Spleen (tissue), 11 donors: ENCODE data around the gene TJP1. TPM values are rescaled to one million over a fixed set of nuclear protein-coding genes. Genes with fewer than 3 reads are reported as not detected.

Experiments
- DNase-seq: peaks from one replicate; pipeline ENCODE4 v3.0.0-alpha.2; 2020
- H3K27ac ChIP-seq, 8 donors: fragments of 200-600 bp; sonication (generic) in 7 of 8; 1 replicate in 4 of 8; 2 replicates in 4 of 8; pipeline versions ENCODE4 v1.5.0 to v1.8.0; 2016 to 2021; ENCODE audit warnings: inconsistent platforms in 4 of 8, mild to moderate bottlenecking in 4 of 8, moderate library complexity in 1 of 8
- H3K27me3 ChIP-seq, 7 donors: fragments of 200-600 bp; sonication (generic) in 6 of 7; replicated peaks in 1 of 7; 1 replicate in 4 of 7; 2 replicates in 3 of 7; pipeline versions ENCODE4 v1.5.0 to v1.8.0; 2016 to 2021; ENCODE audit warnings: inconsistent platforms in 3 of 7, mild to moderate bottlenecking in 1 of 7
- H3K36me3 ChIP-seq, 6 donors: fragments of 200-600 bp; sonication (generic) in 5 of 6; 1 replicate in 4 of 6; 2 replicates in 2 of 6; pipeline versions ENCODE4 v1.5.0 to v1.8.0; 2016 to 2021; ENCODE audit warnings: inconsistent platforms in 2 of 6
- H3K4me1 ChIP-seq, 6 donors: fragments of 200-600 bp; sonication (generic) in 5 of 6; 1 replicate in 3 of 6; 2 replicates in 3 of 6; pipeline versions ENCODE4 v1.5.0 to v1.8.0; 2016 to 2021; ENCODE audit warnings: inconsistent platforms in 3 of 6
- H3K4me3 ChIP-seq, 8 donors: fragments of 200-600 bp; sonication (generic) in 7 of 8; 1 replicate in 4 of 8; 2 replicates in 4 of 8; pipeline versions ENCODE4 v1.5.0 to v1.8.0; 2016 to 2021; ENCODE audit warnings: inconsistent platforms in 4 of 8, mild to moderate bottlenecking in 4 of 8, moderate library complexity in 2 of 8
- H3K9me3 ChIP-seq, 8 donors: fragments of 200-600 bp; sonication (generic) in 7 of 8; 1 replicate in 4 of 8; 2 replicates in 4 of 8; pipeline versions ENCODE4 v1.5.0 to v1.8.0; 2016 to 2021; ENCODE audit warnings: inconsistent platforms in 4 of 8
- CTCF ChIP-seq, 11 experiments: fragments of 200-600 bp in 7 of 11; fragments of 450-650 bp in 4 of 11; sonication (generic) in 4 of 11; IDR thresholded peaks in 8 of 11; conservative IDR thresholded peaks in 3 of 11; 1 replicate in 7 of 11; 2 replicates in 4 of 11; pipeline versions ENCODE4 v1.4.0 to v1.8.0; 2016 to 2021; ENCODE audit warnings: antibody characterized with exemption in 11 of 11, inconsistent platforms in 4 of 11, mild to moderate bottlenecking in 1 of 11
- POLR2A ChIP-seq, 3 donors: fragments of 450-650 bp; IDR thresholded peaks; one replicate each; pipeline ENCODE4 v1.5.1; 2017; ENCODE audit warnings: antibody characterized with exemption in 3 of 3, mild to moderate bottlenecking in 1 of 3
- POLR2AphosphoS5 ChIP-seq, 3 donors: sonication (generic); formaldehyde crosslinking; IDR thresholded peaks; one replicate each; pipeline ENCODE4 v1.5.1; 2017; ENCODE audit warnings: antibody characterized with exemption in 3 of 3
- WGBS, 5 donors: extraction: QIAGEN DNeasy Blood & Tissue Kit in 3 of 5; methylation state at CpG; one replicate each; pipeline versions ENCODE4 v1.1.5 to v1.1.7; 2013 to 2018; 5-methylcytosine and 5-hydroxymethylcytosine counted together
- intact Hi-C: fragments of 100-400 bp; cut with DNase I; formaldehyde crosslinking; loops from one replicate; pipeline ENCODE4 v1.15.0; 2023; ENCODE audit warnings: low total_unique reads
- polyA plus RNA-seq, 3 donors: library from polyadenylated mRNA; stranded (reverse); fragments of 200-250 nt; gene quantifications; one replicate each; pipeline ENCODE4 v1.2.1, GENCODE V29; 2013
- total RNA-seq, 7 donors: library from RNA; depleted of rRNA in 3 of 7; stranded (reverse); fragments of >200 nt in 3 of 7; fragmentation: NEBNext Ultra II Directional in 4 of 7; extraction: Animal tissue kit (Norgen Biotek cat#: 25700) in 4 of 7; gene quantifications; one replicate each; pipeline versions ENCODE4 v1.1.0 to v1.2.1, GENCODE V29; 2016 to 2021
- donor health status: healthy with polysubstance abuse.
- donor health status: DM: no; HTN: no; CAD: no; lungs with moderate emphysema.
- donor health status: DM: no; HTN: no; CAD: no.
- donor health status: Bipolar disorder and iron deficiency.
- donor health status: healthy.
- donor health status: DM: no; HTN: no; CAD: no.
- donor health status: DM: yes; HTN: yes; CAD: no.

Gene TJP1
- total and polyA plus RNA-seq, 10 donors: 2.9 to 71.8 (median 49.7) TPM

- H3K36me3 ChIP-seq: no peaks in the 10 kb centered on the region
- WGBS, 5 donors: 68 to 87% (median 83%) methylated on average over 9 of the region's 9 CpGs
- intact Hi-C loops: no loop called here
- no peak overlapping the region for H3K4me3 ChIP-seq
- TF ChIP-seq POLR2AphosphoS5 (IDR thresholded peaks at IDR 0.05): no peak
- no peak for TF ChIP-seq POLR2A (IDR thresholded peaks at IDR 0.05)
- TF ChIP-seq CTCF (IDR thresholded peaks at IDR 0.05 in 8 of 11, conservative IDR thresholded peaks at IDR 0.05 in 3 of 11): no peak
- H3K4me1 ChIP-seq: peaks cover 0 to 6% (median 0%) of the 10 kb centered on the region in 6 donors
- H3K27me3 ChIP-seq: peaks cover 0 to 24% (median 9%) of the 10 kb centered on the region in 7 donors
- no peaks in the 10 kb centered on the region for H3K9me3 ChIP-seq
- no peak for DNase-seq
- no peak overlapping the region for H3K27ac ChIP-seq
Measured at GRCh38 chr15:29669823-29670222, 152.4 kb downstream of the TJP1 start.

- H3K36me3 ChIP-seq: no peaks in the 10 kb centered on the region
- H3K27ac ChIP-seq: no peak overlapping the region
- H3K4me1 ChIP-seq: no peaks in the 10 kb centered on the region
- peaks cover 0 to 7% (median 0%) of the 10 kb centered on the region in 7 donors for H3K27me3 ChIP-seq
- H3K4me3 ChIP-seq: no peak overlapping the region
- TF ChIP-seq POLR2A (IDR thresholded peaks at IDR 0.05) (no peak), CTCF (IDR thresholded peaks at IDR 0.05 in 8 of 11, conservative IDR thresholded peaks at IDR 0.05 in 3 of 11) (peak; percentile 23 to 77 (median 60))
- intact Hi-C loops: no loop called here
- WGBS, 5 donors: 40 to 45% (median 42%) methylated on average over 15 of the region's 15 CpGs
- no peak for DNase-seq
- H3K9me3 ChIP-seq: no peaks in the 10 kb centered on the region
Measured at GRCh38 chr15:29668120-29668602, 154.1 kb downstream of the TJP1 start.

- no peaks in the 10 kb centered on the region for H3K36me3 ChIP-seq
- no peak overlapping the region for H3K27ac ChIP-seq
- DNase-seq: no peak
- H3K4me3 ChIP-seq: no peak overlapping the region
- H3K9me3 ChIP-seq: no peaks in the 10 kb centered on the region
- WGBS, 5 donors: 77 to 88% (median 86%) methylated on average over 3 of the region's 3 CpGs
- H3K27me3 ChIP-seq: no peaks in the 10 kb centered on the region
- intact Hi-C loops: no loop called here
- TF ChIP-seq POLR2A (IDR thresholded peaks at IDR 0.05) (no peak), CTCF (IDR thresholded peaks at IDR 0.05 in 8 of 11, conservative IDR thresholded peaks at IDR 0.05 in 3 of 11) (no peak), POLR2AphosphoS5 (IDR thresholded peaks at IDR 0.05) (no peak)
- no peaks in the 10 kb centered on the region for H3K4me1 ChIP-seq
Measured at GRCh38 chr15:29666241-29666640, 156.0 kb downstream of the TJP1 start.

GRCh38 chr15:29665444-29666003, 156.7 kb downstream of the TJP1 start:
- H3K27me3 ChIP-seq: no peaks in the 10 kb centered on the region
- intact Hi-C loops: no loop called here
- no peak overlapping the region for H3K4me3 ChIP-seq
- H3K27ac ChIP-seq: no peak overlapping the region
- WGBS, 5 donors: 72 to 84% (median 77%) methylated on average over 13 of the region's 13 CpGs
- no peaks in the 10 kb centered on the region for H3K36me3 ChIP-seq
- DNase-seq: no peak
- TF ChIP-seq POLR2A (IDR thresholded peaks at IDR 0.05): no peak
- no peak for TF ChIP-seq CTCF (IDR thresholded peaks at IDR 0.05 in 8 of 11, conservative IDR thresholded peaks at IDR 0.05 in 3 of 11)
- no peak for TF ChIP-seq POLR2AphosphoS5 (IDR thresholded peaks at IDR 0.05)
- no peaks in the 10 kb centered on the region for H3K4me1 ChIP-seq
- H3K9me3 ChIP-seq: no peaks in the 10 kb centered on the region
